ENCODE data around the gene ALG2.
"Not testable (repeated sequence)": the region's sequence is repeated elsewhere in the genome, so short reads cannot be mapped to it uniquely, and the experiment has no call there.

Gene ALG2

GRCh38 chr9:99237849-99238248 is 16.1 kb upstream of the ALG2 start:
- not testable (repeated sequence) for DNase-seq

GRCh38 chr9:99237356-99237755 is 15.6 kb upstream of the ALG2 start:
- DNase-seq: no peak

DNA sequence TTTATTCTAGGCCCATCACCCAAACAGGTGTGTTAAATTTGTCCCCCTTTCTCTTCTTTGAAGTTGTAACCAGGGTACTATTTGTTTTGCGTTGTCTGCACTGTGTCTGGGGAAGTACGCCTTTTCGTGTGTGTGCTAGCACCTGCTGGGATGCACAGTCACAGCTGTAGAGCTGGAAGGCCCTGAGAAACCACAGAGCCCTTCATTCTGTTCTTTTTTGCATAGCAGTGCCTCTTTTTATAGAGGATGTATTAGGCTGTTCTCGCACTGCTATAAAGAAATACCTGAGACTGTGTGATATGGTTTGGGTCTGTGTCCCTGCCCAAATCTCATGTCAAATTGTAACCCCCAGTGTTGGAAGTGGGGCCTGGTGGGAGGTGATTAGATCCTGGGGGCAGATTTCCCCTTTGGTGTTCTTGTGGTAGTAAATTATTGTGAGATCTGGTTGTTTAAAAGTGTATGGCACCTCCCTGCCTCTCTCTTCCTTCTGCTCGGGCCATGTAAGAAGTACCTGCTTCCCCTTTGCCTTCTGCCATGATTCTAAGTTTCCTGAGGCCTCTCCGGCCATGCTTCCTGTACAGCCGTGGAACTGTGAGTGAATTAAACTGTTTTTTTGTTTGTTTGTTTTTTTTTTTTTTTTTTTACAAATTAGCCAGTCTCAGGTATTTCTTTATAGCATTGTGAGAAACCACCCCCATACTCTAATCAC is 14.3 kb upstream of the ALG2 start:
- no peak for DNase-seq

GRCh38 chr9:99235069-99235468 is 13.3 kb upstream of the ALG2 start:
- DNase-seq: no peak

GRCh38 chr9:99234618-99235017 is 12.9 kb upstream of the ALG2 start:
- no peak for DNase-seq

- no peak for DNase-seq
Observed at GRCh38 chr9:99231711-99232110, 10.0 kb upstream of the ALG2 start.

DNA sequence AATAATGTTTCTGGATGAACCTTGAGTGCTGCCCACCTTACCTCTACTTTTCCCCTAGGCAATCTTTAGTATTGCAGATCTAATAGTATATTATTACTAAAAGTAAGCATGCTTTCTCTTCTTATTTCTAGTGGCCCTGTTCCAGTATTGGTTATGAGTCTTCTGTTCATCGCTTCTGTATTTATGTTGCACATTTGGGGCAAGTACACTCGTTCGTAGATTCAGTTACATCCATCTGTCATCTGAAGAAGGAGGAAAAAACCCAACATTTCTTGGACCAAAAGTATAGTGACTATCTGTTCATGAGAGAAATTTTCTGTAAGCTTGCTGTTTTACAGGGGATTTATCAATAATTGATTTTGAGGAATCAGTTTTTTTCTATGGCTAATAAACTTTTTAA is 8.5 kb upstream of the ALG2 start:
- no peak for DNase-seq

GRCh38 chr9:99226054-99226453 is 4.3 kb upstream of the ALG2 start:
- no peak for DNase-seq

GRCh38 chr9:99224445-99224844 is 2.7 kb upstream of the ALG2 start:
- no peak for DNase-seq

DNA sequence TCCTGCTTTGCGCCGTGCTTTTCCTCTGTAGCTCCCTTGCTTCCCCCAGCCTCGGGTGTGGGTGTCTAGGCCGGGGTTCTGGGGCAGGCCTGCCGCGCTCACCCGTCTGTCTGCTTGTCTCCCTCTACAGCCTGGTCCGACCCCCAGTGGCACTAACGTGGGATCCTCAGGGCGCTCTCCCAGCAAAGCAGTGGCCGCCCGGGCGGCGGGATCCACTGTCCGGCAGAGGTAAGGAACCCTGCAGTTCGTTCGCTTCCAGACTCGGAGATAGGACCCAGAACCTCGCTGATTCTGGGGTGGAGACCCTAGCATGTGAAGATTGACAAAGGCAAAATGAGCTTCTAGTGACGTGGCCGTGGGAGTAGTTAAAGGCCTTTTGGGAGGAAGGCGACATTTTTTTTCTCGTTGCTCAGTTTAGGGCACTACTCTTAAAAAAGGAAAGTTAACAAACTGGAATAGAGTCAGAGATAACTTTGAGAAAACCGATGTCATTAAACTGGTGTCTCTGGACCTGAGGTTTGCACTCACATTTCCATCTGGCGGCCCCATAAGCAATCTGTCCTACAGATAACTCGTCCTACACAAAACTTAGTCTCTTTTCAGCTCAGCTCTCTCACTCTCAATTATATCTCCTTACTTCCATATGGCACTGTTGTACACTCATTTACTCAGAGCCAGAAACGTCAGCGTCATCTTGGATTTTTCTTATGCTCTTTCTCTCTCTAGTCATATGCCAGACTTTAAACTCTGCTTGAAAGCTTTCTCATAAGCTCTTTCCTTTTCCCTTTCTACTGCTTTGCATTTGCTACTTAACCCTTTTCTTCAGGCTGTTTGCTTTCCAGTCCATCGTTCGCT is 901 bp upstream of the ALG2 start:
- no peak for DNase-seq

DNA sequence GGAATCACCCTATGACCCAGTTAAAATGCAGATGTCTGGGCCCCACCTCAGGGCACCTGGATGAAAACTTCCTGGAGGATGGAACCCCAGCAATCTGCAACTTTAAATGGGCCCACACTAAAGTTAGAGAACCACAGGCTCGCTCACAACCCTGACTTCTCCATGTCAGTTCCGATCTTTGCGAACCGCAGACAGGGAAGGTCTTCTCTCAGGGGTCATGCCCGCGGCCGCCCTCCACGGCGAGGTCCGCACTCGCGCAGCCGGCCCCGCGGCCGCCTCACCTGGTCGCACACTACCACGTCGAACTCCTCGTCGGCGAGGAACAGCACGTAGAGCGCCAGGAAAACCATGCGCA is 499 bp downstream of the ALG2 start:
- DNase-seq: no peak

- no peak for DNase-seq
Observed at GRCh38 chr9:99220011-99220410, 1.7 kb downstream of the ALG2 start.

GRCh38 chr9:99216073-99216472 is 5.7 kb downstream of the ALG2 start:
- no peak for DNase-seq

GRCh38 chr9:99213197-99213596 is 8.5 kb downstream of the ALG2 start:
- no peak for DNase-seq

DNA sequence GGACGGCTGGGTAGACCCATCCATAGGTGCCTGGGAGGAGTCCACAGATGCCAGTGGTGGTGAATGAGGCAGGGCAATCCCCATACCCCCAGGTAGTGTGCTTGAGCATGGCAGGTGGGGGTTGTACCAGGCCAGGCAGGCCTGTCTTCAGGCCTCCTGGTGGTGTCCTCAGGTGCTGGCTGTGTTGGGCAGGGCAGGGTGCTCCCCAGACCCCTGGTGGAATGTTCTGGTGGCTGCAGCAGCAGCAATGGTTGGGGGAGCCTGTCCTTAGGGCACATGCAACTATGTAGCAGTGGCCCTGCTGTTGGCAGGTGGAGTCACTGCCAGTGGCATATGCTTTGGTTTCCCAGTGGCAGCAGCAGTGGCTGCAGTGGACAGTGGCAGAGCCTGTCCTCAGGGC is 10.0 kb downstream of the ALG2 start:
- no peak for DNase-seq

- no peak for DNase-seq
Observed at GRCh38 chr9:99210572-99210971, 11.2 kb downstream of the ALG2 start.

DNA sequence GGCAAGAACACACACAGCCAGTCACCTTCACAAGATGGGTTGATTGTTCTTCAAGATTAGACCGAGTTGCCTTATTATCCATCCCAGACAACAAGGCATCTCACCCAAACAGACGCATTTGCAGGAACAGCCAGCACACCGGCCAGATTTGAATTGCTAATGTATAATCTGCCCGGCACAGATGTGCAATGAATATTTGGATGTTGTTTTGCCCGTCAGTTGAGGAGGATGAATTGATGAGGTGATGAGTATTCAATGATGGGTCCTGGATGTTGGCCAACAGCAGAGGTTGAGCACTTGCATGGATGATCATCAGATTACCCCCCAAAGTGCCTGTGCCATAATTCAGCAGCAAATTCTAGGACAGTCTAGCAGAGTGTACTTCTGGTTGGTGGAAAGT is 20.1 kb downstream of the ALG2 start:
- DNase-seq: no peak

DNA sequence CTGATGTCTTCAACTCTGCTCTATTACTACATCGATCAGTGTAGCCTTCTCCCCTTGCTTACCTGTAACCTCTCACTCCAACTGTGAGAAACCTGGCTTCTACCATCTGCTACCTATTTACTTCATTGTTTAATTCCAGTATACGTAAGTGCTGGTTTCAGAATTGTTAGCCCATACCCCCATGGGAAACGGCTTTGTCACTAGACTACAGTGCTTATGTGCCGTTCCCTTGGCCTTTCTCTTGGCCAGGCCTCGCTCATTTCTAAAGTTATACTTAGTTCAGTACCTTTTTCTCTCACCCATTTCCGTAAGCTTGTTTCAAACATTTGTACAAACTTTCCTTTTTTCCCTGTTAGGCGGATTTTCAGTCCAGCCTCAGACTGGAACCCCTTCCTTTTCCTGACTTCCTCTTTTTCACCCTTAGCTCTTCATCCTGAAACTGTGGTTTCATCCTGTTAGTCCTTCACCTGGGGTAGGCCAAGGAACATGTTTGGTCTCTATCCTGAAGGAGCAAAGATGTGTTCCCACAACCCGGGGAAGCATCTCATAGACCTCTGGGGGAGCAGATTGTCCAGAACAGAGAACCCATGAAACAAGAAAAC is 21.7 kb downstream of the ALG2 start:
- no peak for DNase-seq

GRCh38 chr9:99197987-99198386 is 23.8 kb downstream of the ALG2 start:
- no peak for DNase-seq

- DNase-seq: no peak
Observed at GRCh38 chr9:99197124-99197630, 24.6 kb downstream of the ALG2 start.

DNA sequence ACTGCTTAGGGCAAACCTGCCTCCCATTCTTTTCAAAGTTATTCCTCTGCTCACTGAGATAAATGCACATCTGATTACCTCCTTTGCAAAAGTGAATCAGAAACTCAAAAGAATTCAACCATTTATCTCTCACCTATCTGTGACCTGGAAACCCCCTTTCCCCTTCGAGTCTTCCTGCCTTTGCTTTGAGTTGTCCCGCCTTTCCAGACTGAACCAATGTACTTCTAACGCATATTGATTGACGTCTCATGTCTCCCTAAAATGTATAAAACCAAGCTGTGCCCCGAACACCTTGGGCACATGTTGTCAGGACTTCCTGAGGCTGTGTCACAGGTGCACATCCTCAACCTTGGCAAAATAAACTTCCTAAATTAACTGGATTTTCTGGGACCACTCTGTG is 25.3 kb downstream of the ALG2 start:
- not testable (repeated sequence) for DNase-seq

DNA sequence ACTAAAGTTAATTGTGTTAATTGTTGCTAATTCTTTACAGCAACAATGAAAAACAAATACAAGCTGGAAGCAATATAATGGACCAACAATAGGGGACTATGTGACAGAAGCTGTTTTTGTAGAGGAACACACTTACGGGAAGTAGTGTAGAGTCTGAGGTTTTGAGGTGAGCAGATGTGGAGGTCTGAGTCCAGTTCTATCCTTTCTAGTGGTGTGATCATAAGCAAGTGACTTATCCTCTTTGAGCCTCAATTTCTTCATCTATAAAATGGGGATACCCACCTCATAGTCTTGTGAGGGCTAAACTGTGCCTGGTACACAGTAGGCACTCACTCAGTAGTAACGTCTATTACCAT is 28.3 kb downstream of the ALG2 start:
- no peak for DNase-seq

GRCh38 chr9:99192786-99193465 is 28.8 kb downstream of the ALG2 start:
- DNase-seq: no peak

Data from effector CD8-positive, alpha-beta T cell (primary cell).